Amygdala (tissue), 56 donors: Measurements from ENCODE around the gene EIF3L.
"Not testable (repeated sequence)": the region's sequence is repeated elsewhere in the genome, so short reads cannot be mapped to it uniquely, and the experiment has no call there.

Source experiments
- DNase-seq, 56 donors: peaks; one replicate each; lab custom pipeline; 2025; lab: John Stamatoyannopoulos, UW

EIF3L gene

DNA sequence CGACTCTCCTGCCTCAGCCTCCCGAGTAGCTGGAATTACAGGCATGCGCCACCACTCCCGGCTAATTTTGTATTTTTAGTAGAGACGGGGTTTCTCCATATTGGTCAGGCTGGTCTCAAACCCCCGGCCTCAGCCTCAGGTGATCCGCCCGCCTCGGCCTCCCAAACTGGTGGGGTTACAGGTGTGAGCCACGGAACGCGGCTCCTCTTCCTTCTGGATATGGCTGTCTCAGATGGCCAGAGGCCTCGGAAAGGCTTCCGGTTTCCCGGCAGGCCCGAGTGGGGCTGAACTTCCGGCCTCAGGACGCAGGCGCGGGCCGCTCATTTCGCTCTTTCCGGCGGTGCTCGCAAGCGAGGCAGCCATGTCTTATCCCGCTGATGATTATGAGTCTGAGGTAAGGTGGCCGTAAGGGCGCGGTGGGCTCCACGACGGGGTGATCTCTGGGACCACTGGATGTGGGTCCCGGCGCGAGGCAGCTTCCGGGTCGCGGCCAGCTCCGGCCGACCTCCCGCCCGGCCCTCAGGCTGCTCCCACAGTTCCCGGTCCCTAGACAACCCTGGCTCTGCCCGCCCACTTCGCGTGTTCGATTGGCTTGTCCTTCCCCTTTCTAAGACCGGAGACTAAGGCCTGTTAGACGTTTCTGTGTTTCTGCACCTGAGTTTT, at the start of gene EIF3L:
Gene EIF3L (plus strand): TSS at position 331 of the 663 bp plus-strand sequence. CDS start 31 bp downstream, at position 362.
- peak; percentile 53 to 95 (median 86) for DNase-seq

DNA sequence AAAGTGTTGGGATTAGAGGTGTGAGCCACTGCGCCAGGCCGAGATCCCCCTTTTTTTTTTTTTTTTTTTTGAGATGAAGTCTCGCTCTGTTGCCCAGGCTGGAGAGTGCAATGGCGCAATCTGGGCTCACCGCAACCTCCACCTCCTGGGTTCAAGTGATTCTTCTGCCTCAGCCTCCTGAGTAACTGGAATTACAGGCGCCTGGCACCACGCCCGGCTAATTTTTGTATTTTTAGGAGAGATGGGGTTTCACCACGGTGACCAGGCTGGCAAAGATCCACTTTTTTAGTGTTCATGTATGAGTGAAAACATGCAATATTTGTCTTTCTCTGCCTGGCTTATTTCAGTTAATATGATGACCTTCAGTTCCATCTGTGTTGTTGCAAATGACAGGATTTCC, 49.2 kb upstream of the EIF3L start:
- DNase-seq: not testable (repeated sequence)

GRCh38 chr22:37801946-37802309, 47.3 kb upstream of the EIF3L start:
- DNase-seq: peak in 4 of 56 donors; percentile 8 to 42 (median 30)

- peak in 42 of 56 donors; percentile 10 to 71 (median 51) for DNase-seq
Observed at GRCh38 chr22:37802310-37803194, 46.7 kb upstream of the EIF3L start.

DNA sequence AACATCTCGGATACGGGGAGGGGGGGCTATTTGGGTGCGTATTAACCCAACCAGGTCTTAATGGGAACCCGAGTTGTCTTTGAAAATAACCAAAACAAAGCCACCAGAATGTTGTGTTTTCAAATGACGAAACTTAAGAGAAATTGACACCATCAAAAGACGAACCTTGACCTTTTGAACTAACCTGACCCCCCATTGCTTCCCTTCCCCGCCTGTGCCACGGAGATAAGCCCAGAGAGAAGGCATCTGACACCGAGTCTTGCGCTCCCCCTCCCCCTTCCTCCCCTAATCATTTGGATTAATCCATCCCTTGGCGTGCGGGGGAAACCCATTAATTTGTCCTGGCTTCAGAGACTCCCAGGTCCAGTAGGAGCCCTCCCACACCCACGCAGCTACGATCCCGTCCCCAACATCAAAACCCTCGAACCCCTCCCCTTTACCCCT, 46.0 kb upstream of the EIF3L start:
- DNase-seq: peak in 3 of 56 donors; percentile 10 to 34 (median 11)

- peak in 2 of 56 donors; percentile 12 to 34 for DNase-seq
Observed at GRCh38 chr22:37803639-37804351, 45.4 kb upstream of the EIF3L start.

DNA sequence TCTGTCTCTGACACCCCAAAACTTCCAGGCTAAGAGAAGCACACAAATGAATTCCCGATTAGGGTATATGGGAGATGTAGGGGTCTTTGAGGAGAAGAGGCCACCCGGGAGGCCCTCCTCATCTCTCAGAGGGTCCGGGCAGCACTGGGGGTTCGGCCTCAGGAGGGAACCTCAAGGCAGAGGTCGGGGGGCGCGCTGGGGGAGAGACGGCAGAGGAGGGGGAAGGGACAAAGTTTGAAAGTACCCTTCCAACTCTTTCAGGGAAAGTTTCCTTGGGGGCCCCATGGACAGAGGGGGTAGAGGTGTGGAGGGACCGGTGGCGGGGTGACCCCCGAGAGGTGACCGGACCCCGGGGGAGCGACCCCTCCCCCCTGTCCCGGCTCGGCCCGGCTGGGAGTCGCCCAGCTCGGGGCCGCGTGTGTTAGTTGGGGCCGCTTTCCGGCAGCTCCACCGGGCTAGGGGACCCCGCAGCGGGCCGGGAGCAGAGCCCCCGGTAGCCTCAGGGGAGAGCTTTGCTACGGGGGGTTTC, 44.8 kb upstream of the EIF3L start:
- DNase-seq: no peak

- peak in 54 of 56 donors; percentile 17 to 88 (median 74) for DNase-seq
Observed at GRCh38 chr22:37804881-37805809, 44.1 kb upstream of the EIF3L start.

GRCh38 chr22:37805810-37806277, 43.4 kb upstream of the EIF3L start:
- DNase-seq: no peak

- peak in 5 of 56 donors; percentile 10 to 20 (median 14) for DNase-seq
Observed at GRCh38 chr22:37806409-37807333, 42.5 kb upstream of the EIF3L start.

GRCh38 chr22:37807410-37808293, 41.6 kb upstream of the EIF3L start, which contains the start of gene GCAT:
Gene GCAT (plus strand): TSS chr22:37807934. CDS start chr22:37807968, 34 bp downstream.
- peak; percentile 42 to 95 (median 88) for DNase-seq

DNA sequence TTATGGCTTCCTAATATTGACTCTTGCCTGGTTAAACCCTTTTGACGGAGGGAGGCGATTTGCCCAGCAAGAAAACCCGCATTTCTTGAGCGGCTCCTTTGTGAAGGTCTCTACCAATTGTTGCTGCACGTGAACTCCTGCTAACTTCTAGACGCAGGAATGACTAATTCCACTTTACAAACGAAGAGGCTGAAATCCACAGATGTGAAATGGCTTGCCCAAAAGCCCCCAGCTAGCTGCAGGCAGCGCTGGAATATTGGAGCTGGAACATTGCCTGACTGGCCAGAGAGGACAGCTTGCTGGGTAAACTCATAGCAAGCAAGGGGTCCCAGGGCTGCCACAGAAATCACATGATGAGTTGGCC, 40.9 kb upstream of the EIF3L start:
- DNase-seq: peak in 1 of 56 donors; percentile 27

DNA sequence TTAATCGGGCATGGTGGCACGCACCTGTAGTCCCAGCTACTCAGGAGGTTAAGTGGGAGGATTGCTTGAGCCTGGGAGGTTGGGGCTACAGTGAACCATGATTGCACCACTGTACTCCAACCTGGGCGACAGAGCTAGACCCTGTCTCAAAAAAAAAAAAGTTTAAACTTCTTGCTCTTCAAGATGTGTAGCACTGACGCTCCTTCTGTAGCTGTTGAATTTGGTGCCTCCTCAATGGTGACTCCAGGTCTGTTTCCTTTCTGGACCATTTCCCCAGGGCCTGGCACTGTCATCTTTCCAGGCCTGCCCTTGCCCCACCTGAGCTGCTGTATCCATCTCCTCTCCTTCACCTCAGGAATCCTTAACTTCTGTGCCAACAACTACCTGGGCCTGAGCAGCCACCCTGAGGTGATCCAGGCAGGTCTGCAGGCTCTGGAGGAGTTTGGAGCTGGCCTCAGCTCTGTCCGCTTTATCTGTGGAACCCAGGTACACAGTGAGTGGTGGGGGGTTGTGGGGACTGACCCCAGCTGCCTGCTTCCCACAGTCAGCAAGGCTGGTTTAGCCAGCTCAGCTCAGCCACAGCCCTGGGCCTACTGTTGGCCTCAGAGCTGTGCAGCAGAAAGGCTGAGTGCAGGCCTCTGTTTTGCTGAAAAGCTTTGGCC, 39.4 kb upstream of the EIF3L start:
- no peak for DNase-seq

GRCh38 chr22:37811867-37812266, 37.4 kb upstream of the EIF3L start:
- DNase-seq: no peak

DNA sequence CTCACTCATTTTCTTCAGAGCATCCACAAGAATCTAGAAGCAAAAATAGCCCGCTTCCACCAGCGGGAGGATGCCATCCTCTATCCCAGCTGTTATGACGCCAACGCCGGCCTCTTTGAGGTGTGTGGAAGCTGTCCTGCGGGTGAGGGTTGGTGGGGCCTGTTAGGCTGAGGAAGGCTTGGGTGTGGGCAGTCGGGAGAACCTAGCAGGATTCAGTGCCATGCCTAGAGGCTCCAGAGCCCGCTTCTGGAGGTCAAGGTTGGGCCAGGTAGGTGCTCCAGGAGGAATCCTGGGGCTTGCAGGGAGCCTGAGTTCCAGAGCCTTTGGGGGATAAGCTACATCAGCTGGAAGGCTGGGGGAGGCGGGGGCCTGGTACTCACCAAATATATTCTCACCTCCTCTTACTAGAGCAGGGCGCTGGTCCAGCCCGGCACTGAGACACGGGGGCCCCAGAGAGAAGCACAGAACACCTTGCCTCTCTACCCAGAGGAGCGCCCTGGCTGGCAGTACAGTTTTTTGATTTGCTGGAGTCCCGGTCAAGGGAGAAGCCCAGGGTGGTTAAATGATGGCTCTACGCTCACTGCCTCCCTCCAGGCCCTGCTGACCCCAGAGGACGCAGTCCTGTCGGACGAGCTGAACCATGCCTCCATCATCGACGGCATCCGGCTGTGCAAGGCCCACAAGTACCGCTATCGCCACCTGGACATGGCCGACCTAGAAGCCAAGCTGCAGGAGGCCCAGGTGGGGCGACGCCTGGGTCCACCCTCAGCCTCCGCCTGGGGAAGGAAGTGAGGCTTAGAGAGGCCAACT, 36.1 kb upstream of the EIF3L start:
- DNase-seq: no peak

- no peak for DNase-seq
Observed at GRCh38 chr22:37815593-37815992, 33.6 kb upstream of the EIF3L start.
